Measurements from ENCODE around the gene AKAP7. TPM values are rescaled to one million over a fixed set of nuclear protein-coding genes. Genes with fewer than 3 reads are reported as not detected.

Gene AKAP7
- total and polyA plus RNA-seq, 2 experiments from 2014 or later, result 9.1 to 11.9 TPM

DNA sequence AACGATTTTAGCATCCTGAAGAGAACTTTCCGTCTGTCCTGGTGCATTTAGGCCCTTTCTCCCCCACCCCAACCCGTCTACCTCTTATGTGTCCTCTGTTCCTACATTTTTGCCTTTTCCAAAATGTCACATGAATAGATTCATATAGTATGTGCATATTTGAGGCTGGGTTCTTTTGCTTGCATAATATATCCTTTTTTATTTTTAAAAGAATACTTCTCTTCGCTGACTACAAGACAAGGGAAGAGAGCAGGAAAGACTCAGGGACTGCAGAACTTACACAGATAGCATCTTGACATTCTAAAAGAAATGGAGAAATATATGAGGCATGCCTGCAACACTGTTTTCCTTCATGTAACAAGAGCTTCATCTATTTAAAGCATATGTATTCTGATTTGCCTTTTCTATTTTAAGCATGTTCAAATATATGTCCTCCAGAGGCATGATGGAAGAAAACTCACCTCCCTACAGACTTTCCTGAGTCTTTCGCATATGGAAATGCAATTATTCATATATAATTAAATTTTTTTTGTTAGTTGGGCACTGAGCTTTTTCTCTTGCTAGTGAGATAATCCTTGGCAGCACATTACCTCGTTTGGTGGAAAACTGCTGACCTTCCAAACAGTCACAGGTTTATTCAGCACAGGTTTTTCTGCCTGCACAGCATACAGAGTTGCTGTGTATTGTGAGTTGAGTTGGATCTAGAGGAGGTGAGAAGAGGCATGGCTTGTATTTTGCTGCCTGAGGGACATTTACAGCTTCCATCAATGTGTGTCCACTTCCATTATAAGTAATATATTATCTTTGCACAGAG, 170.0 kb downstream of the AKAP7 start:
- Histone ChIP-seq H3K27ac (peak overlapping the region; percentile 56), H3K4me1 (ENCODE audit: low read depth) (peaks cover 13% of the 10 kb centered on the region), H3K9me3 (ENCODE audit: low read depth) (no peaks in the 10 kb centered on the region), H3K27me3 (no peaks in the 10 kb centered on the region), H3K36me3 (no peaks in the 10 kb centered on the region), H3K4me3 (no peak overlapping the region)
- TF ChIP-seq, protein P1, sequence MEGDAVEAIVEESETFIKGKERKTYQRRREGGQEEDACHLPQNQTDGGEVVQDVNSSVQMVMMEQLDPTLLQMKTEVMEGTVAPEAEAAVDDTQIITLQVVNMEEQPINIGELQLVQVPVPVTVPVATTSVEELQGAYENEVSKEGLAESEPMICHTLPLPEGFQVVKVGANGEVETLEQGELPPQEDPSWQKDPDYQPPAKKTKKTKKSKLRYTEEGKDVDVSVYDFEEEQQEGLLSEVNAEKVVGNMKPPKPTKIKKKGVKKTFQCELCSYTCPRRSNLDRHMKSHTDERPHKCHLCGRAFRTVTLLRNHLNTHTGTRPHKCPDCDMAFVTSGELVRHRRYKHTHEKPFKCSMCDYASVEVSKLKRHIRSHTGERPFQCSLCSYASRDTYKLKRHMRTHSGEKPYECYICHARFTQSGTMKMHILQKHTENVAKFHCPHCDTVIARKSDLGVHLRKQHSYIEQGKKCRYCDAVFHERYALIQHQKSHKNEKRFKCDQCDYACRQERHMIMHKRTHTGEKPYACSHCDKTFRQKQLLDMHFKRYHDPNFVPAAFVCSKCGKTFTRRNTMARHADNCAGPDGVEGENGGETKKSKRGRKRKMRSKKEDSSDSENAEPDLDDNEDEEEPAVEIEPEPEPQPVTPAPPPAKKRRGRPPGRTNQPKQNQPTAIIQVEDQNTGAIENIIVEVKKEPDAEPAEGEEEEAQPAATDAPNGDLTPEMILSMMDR (IDR thresholded peaks at IDR 0.05; ENCODE audit: low read depth, low read length), result no peak
- DNase-seq (ENCODE audit: low read depth in 1 of 2, low spot score in 1 of 2), result no peak

DNA sequence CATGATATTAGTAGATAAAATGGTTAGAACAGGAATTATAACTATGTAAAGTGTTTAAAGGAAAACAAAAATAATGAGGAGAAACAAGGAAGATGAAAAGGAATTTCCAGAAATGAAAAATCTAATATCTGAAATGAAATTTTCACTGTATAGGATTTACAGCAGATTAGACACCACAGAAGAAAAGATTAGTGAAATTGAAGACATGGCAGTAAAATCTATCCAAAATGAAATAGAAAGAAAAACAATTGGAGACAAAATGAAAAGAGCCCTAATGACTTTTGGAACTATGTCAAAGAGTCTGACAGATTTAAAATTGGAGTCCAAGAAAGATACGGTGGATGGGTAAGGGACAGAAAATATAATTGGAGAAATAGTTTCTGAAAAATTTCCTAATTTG, 174.2 kb downstream of the AKAP7 start:
- H3K36me3 ChIP-seq, result no peaks in the 10 kb centered on the region
- no peaks in the 10 kb centered on the region for H3K9me3 ChIP-seq (ENCODE audit: low read depth)
- no peak overlapping the region for H3K27ac ChIP-seq
- H3K4me3 ChIP-seq, result no peak overlapping the region
- peaks cover 13% of the 10 kb centered on the region for H3K4me1 ChIP-seq (ENCODE audit: low read depth)
- TF ChIP-seq, protein P1 (IDR thresholded peaks at IDR 0.05; ENCODE audit: low read depth, low read length), result no peak
- no peaks in the 10 kb centered on the region for H3K27me3 ChIP-seq
- DNase-seq (ENCODE audit: low read depth in 1 of 2, low spot score in 1 of 2), result no peak

DNA sequence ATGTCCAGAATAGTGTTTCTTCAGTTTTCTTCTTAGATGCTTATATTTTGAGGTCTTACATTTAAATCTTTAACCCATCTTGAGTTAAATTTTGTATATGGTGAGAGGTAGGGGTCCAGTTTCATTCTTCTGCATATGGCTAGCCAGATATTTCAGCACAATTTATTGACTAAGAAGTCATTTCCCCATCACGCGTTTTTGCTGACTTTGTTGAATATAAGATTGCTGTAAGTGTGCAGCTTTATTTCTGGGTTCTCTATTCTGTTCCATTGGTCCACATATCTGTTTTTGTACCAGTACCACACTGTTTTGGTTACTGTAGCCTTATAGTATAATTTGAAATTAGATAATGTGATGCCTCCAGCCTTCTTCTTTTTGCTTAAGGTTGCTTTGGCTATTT, 179.6 kb downstream of the AKAP7 start:
- Histone ChIP-seq H3K9me3 (ENCODE audit: low read depth) (no peaks in the 10 kb centered on the region), H3K27ac (no peak overlapping the region), H3K4me3 (no peak overlapping the region), H3K27me3 (no peaks in the 10 kb centered on the region), H3K36me3 (no peaks in the 10 kb centered on the region), H3K4me1 (ENCODE audit: low read depth) (no peaks in the 10 kb centered on the region)
- TF ChIP-seq, protein P1 (IDR thresholded peaks at IDR 0.05; ENCODE audit: low read depth, low read length), result no peak
- no peak for DNase-seq (ENCODE audit: low read depth in 1 of 2, low spot score in 1 of 2)

DNA sequence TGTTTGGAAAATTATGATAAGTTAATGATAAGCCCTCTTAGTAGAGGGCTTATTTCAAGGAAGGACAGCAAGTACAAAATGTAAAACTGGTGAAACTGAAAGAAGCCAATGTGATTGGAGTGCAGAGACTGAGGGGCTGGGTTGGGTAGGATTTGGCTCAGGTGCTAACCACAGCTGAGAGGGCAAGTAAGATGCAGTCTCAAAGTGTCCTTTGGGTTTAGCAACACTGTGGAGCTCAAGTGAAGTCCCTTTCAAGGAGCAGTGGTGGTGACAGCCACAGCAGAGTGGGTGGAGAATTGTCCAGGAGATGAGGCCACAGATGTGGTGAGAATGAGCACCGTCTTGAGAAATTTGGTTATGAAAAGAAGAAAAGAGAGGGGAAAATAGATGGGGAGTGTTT, 181.4 kb downstream of the AKAP7 start:
- no peak for DNase-seq (ENCODE audit: low read depth in 1 of 2, low spot score in 1 of 2)
- Histone ChIP-seq H3K27ac (no peak overlapping the region), H3K36me3 (no peaks in the 10 kb centered on the region), H3K4me1 (ENCODE audit: low read depth) (no peaks in the 10 kb centered on the region), H3K9me3 (ENCODE audit: low read depth) (no peaks in the 10 kb centered on the region), H3K27me3 (no peaks in the 10 kb centered on the region), H3K4me3 (no peak overlapping the region)
- TF ChIP-seq, protein P1 (IDR thresholded peaks at IDR 0.05; ENCODE audit: low read depth, low read length), result no peak

DNA sequence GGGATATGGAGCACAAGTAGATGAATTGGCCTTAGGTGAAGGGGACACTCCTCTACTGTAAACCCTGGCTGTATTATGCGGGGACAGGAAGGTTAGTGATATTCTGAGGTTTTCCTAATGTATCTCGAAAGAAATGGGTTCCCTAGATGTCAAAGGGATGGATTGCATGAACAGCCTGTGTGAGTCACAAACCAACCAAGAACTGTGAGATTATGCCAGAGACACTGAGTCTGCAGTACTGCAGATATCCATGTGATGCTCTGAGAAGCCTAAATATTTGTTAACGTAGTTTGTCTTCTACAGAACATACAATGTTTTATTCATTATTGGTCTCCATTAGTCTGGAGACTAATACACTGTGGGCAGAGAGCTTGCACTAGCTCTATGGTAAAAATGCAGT, 182.2 kb downstream of the AKAP7 start:
- no peaks in the 10 kb centered on the region for H3K27me3 ChIP-seq
- H3K9me3 ChIP-seq (ENCODE audit: low read depth), result no peaks in the 10 kb centered on the region
- no peaks in the 10 kb centered on the region for H3K4me1 ChIP-seq (ENCODE audit: low read depth)
- TF ChIP-seq, protein P1 (IDR thresholded peaks at IDR 0.05; ENCODE audit: low read depth, low read length), result no peak
- peak in 1 of 2 donors; percentile 43 for DNase-seq (ENCODE audit: low read depth in 1 of 2, low spot score in 1 of 2)
- no peak overlapping the region for H3K27ac ChIP-seq
- no peak overlapping the region for H3K4me3 ChIP-seq
- H3K36me3 ChIP-seq, result no peaks in the 10 kb centered on the region
